SK-N-SH (cell line): ENCODE measurements around the gene FAM20C. TPM values are rescaled to one million over a fixed set of nuclear protein-coding genes. Genes with fewer than 3 reads are reported as not detected.

Experiments
- CTCF ChIA-PET: fragments of 300-600, 350-600 bp; formaldehyde crosslinking; extraction: SDS; loops from one replicate; lab custom pipeline; 2021; lab: Yijun Ruan, JAX
- POLR2A ChIA-PET: fragments of 350-600 bp; sonication (Branson Sonifier 250); formaldehyde crosslinking; extraction: SDS; loops from one replicate; lab custom pipeline; 2020; ENCODE audit warnings: antibody characterized with exemption, inconsistent platforms; lab: Yijun Ruan, JAX
- DNase-seq: peaks from one replicate; pipeline ENCODE4 v3.0.0; 2012
- H2AFZ ChIP-seq: fragments of 200-600 bp; sonication (generic); 2 replicates; pipeline ENCODE4 v1.8.1; 2016; ENCODE audit warnings: antibody characterized with exemption, mild to moderate bottlenecking, low read depth
- H3F3A ChIP-seq: fragments of 200-600 bp; sonication (generic); replicated peaks from 2 replicates; pipeline ENCODE3; 2016; ENCODE audit warnings: antibody characterized with exemption, mild to moderate bottlenecking; ENCODE audit not compliant: insufficient read depth
- H3K27ac ChIP-seq, 2 experiments: fragments of 200-500 bp in 1 of 2; fragments of 200-600 bp in 1 of 2; sonication (Bioruptor generic) in 1 of 2; sonication (generic), shearing (Covaris generic) in 1 of 2; 2 replicates each; pipeline versions ENCODE4 v1.5.1 to v1.6.1; 2014 to 2016; ENCODE audit warnings: low read depth in 2 of 2, inconsistent platforms in 1 of 2, low read length in 1 of 2, mild to moderate bottlenecking in 1 of 2, mixed read lengths in 1 of 2
- H3K27me3 ChIP-seq: fragments of 200-600 bp; sonication (generic), shearing (Covaris generic); 2 replicates; pipeline ENCODE4 v1.6.1; 2016; ENCODE audit warnings: mixed run types; ENCODE audit not compliant: insufficient read depth
- H3K36me3 ChIP-seq, 2 experiments: fragments of 200-500 bp in 1 of 2; fragments of 200-600 bp in 1 of 2; sonication (Bioruptor generic) in 1 of 2; sonication (generic) in 1 of 2; replicated peaks in 1 of 2; 2 replicates each; pipeline versions ENCODE3 to v1.5.1; 2014 to 2016; ENCODE audit warnings: low read length in 1 of 2, mild to moderate bottlenecking in 1 of 2; ENCODE audit not compliant: insufficient read depth in 2 of 2, control insufficient read depth in 1 of 2
- H3K4me1 ChIP-seq, 2 experiments: fragments of 200-500 bp in 1 of 2; fragments of 200-600 bp in 1 of 2; sonication (Bioruptor generic) in 1 of 2; sonication (generic), shearing (Covaris generic) in 1 of 2; 2 replicates each; pipeline versions ENCODE4 v1.5.1 to v1.6.1; 2014 to 2016; ENCODE audit warnings: low read depth in 1 of 2, low read length in 1 of 2, mixed run types in 1 of 2; ENCODE audit not compliant: insufficient read depth in 2 of 2, control insufficient read depth in 1 of 2
- H3K4me2 ChIP-seq: fragments of 200-600 bp; sonication (generic), shearing (Covaris generic); 2 replicates; pipeline ENCODE4 v1.6.1; 2017; ENCODE audit warnings: mixed run types
- H3K4me3 ChIP-seq, 2 experiments: fragments of 200-500 bp in 1 of 2; fragments of 200-600 bp in 1 of 2; sonication (Bioruptor generic) in 1 of 2; sonication (generic), shearing (Covaris generic) in 1 of 2; 2 replicates each; pipeline versions ENCODE4 v1.5.1 to v1.8.1; 2014 to 2016; ENCODE audit warnings: low read depth in 2 of 2, inconsistent platforms in 1 of 2, low read length in 1 of 2, mild to moderate bottlenecking in 1 of 2, mixed read lengths in 1 of 2, moderate library complexity in 1 of 2
- H3K79me2 ChIP-seq: fragments of 200-600 bp; sonication (generic); 2 replicates; pipeline ENCODE4 v1.8.1; 2017; ENCODE audit warnings: mild to moderate bottlenecking; ENCODE audit not compliant: insufficient read depth
- H3K9ac ChIP-seq: fragments of 200-600 bp; sonication (generic); 2 replicates; pipeline ENCODE4 v1.6.1; 2017; ENCODE audit warnings: mixed run types
- H3K9me2 ChIP-seq: fragments of 200-600 bp; sonication (generic); 2 replicates; pipeline ENCODE4 v1.6.1; 2017; ENCODE audit warnings: mixed run types
- H3K9me3 ChIP-seq: fragments of 200-600 bp; sonication (generic); 2 replicates; pipeline ENCODE4 v1.6.1; 2017; ENCODE audit warnings: mixed run types, mild to moderate bottlenecking, moderate library complexity
- H4K20me1 ChIP-seq: fragments of 200-600 bp; sonication (generic); 2 replicates; pipeline ENCODE4 v1.6.1; 2017; ENCODE audit warnings: mild to moderate bottlenecking, mixed run types; ENCODE audit not compliant: insufficient read depth
- FOSL2 ChIP-seq: IDR thresholded peaks from 2 replicates; pipeline ENCODE4 v1.4.0; 2012; ENCODE audit warnings: low read depth, mild to moderate bottlenecking, moderate library complexity, borderline replicate concordance
- FOXM1 ChIP-seq: IDR thresholded peaks from 2 replicates; pipeline ENCODE4 v1.4.0; 2012; ENCODE audit warnings: low read depth, mild to moderate bottlenecking
- GABPA ChIP-seq: IDR thresholded peaks from 2 replicates; pipeline ENCODE4 v1.4.0; 2012; ENCODE audit warnings: low read depth, mild to moderate bottlenecking
- GATA2 ChIP-seq: sonication (generic); formaldehyde crosslinking; IDR thresholded peaks from 2 replicates; pipeline ENCODE4 v1.5.0; 2020; ENCODE audit warnings: mild to moderate bottlenecking, missing genetic modification reagents
- MXI1 ChIP-seq: IDR thresholded peaks from 2 replicates; pipeline ENCODE4 v1.6.1; 2012; ENCODE audit warnings: mild to moderate bottlenecking, low read depth, low read length, improper control_type of control experiment
- NRF1 ChIP-seq: IDR thresholded peaks from 2 replicates; pipeline ENCODE4 v1.6.1; 2012; ENCODE audit warnings: low read depth, mild to moderate bottlenecking, low read length
- RAD21 ChIP-seq: IDR thresholded peaks from 2 replicates; pipeline ENCODE4 v1.6.1; 2012; ENCODE audit warnings: mild to moderate bottlenecking, low read length
- RXRA ChIP-seq: IDR thresholded peaks from 2 replicates; pipeline ENCODE4 v1.4.0; 2012; ENCODE audit warnings: low read depth, mild to moderate bottlenecking, borderline replicate concordance
- SIN3A ChIP-seq: IDR thresholded peaks from 2 replicates; pipeline ENCODE4 v1.6.1; 2012; ENCODE audit warnings: low read depth, mild to moderate bottlenecking, low read length, moderate library complexity, borderline replicate concordance
- TEAD4 ChIP-seq: IDR thresholded peaks from 2 replicates; pipeline ENCODE4 v1.4.0; 2012; ENCODE audit warnings: mild to moderate bottlenecking, borderline replicate concordance; ENCODE audit not compliant: insufficient read depth
- YY1 ChIP-seq: IDR thresholded peaks from 2 replicates; pipeline ENCODE4 v1.4.0; 2012; ENCODE audit warnings: low read depth, mild to moderate bottlenecking
- ZBTB33 ChIP-seq: IDR thresholded peaks from 2 replicates; pipeline ENCODE4 v1.4.0; 2012; ENCODE audit warnings: low read depth, borderline replicate concordance
- WGBS: methylation state at CpG from one replicate; pipeline ENCODE4 v1.1.6; 2017; ENCODE audit warnings: low lambda C conversion rate; 5-methylcytosine and 5-hydroxymethylcytosine counted together
- polyA plus RNA-seq, 3 experiments: library from polyadenylated mRNA; depleted of rRNA; stranded (reverse); fragments of >200 nt; gene quantifications; 2 replicates each; pipeline ENCODE4 v1.2.3, GENCODE V29; 2012
- TF ChIP-seq, protein P1 (sequence below): IDR thresholded peaks from 2 replicates; pipeline ENCODE4 v1.4.0; 2012; ENCODE audit warnings: low read depth, borderline replicate concordance
- TF ChIP-seq, protein P2 (sequence below): fragments of 150-350 bp; IDR thresholded peaks from 2 replicates; pipeline ENCODE4 v1.6.1; 2017; ENCODE audit warnings: antibody characterized with exemption, low read length, low read depth, borderline replicate concordance

The FAM20C gene
- polyA plus RNA-seq, 1 of the 3 experiments (the other 2 are of a cell fraction): 12.7 TPM

DNA sequence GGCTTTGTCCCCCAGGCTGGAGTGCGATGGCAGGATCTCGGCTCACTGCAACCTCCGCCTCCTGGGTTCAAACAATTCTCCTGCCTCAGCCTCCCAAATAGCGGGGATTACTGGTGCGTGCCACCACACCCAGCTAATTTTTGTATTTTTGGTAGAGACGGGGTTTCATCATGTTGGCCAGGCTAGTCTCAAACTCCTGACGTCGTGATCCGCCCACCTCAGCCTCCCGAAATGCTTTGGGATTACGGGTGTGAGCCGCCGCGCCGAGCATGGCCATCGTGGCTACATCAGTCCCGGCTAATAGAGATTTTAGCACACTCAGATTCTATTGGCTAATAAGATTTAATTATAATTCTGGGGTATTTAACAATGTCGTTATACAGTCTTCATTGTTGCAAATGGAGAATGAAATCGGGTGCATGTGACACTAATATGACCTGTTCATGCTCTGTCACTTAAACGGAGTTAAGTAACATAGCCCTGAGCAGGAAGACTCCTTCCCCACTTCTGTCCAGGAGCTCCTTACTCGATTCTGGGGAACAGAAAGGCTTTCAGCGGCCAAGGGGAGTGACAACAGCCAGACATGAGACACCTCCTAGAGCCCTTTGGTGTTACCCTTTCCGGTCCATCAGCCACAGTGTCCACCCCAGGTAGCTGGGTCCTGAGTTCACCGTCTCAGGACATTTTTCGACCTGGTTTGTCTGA lies 40.9 kb upstream of the FAM20C start:
- TF ChIP-seq SIN3A (no peak), TEAD4 (no peak), FOXM1 (no peak), YY1 (no peak), MXI1 (no peak), RAD21 (no peak), GATA2 (CRISPR knock-in tag) (no peak), RXRA (no peak), FOSL2 (no peak), GABPA (no peak), NRF1 (no peak), ZBTB33 (no peak)
- TF ChIP-seq, protein P1, sequence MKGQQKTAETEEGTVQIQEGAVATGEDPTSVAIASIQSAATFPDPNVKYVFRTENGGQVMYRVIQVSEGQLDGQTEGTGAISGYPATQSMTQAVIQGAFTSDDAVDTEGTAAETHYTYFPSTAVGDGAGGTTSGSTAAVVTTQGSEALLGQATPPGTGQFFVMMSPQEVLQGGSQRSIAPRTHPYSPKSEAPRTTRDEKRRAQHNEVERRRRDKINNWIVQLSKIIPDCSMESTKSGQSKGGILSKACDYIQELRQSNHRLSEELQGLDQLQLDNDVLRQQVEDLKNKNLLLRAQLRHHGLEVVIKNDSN: no peak
- TF ChIP-seq, protein P2, sequence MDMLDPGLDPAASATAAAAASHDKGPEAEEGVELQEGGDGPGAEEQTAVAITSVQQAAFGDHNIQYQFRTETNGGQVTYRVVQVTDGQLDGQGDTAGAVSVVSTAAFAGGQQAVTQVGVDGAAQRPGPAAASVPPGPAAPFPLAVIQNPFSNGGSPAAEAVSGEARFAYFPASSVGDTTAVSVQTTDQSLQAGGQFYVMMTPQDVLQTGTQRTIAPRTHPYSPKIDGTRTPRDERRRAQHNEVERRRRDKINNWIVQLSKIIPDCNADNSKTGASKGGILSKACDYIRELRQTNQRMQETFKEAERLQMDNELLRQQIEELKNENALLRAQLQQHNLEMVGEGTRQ: no peak
- H3K9me3 ChIP-seq: no peaks in the 10 kb centered on the region
- peaks cover 11 to 14% of the 10 kb centered on the region in 2 experiments; a peak in 3 of 4 replicates for H3K4me1 ChIP-seq
- peaks cover 3% of the 10 kb centered on the region for H3F3A ChIP-seq
- no peaks in the 10 kb centered on the region for H4K20me1 ChIP-seq
- H3K79me2 ChIP-seq: no peaks in the 10 kb centered on the region
- no peak overlapping the region for H3K4me3 ChIP-seq
- H3K27me3 ChIP-seq: no peaks in the 10 kb centered on the region
- POLR2A ChIA-PET: interaction anchor here (0.6 to 1.4 kb wide), 2 partner anchors 9 to 725 kb away, joined by 3 read pairs; no protein-coding TSS in a partner anchor
- H2AFZ ChIP-seq: no peak overlapping the region
- no peak overlapping the region for H3K27ac ChIP-seq
- H3K36me3 ChIP-seq: peaks cover 0 to 11% of the 10 kb centered on the region in 2 experiments
- no peak overlapping the region for H3K9ac ChIP-seq
- WGBS: 91% methylated on average over 25 of the region's 25 CpGs
- no peak for DNase-seq
- no peak overlapping the region for H3K4me2 ChIP-seq
- CTCF ChIA-PET: interaction anchor here (1.0 to 1.1 kb wide), 2 partner anchors 11 to 86 kb away, joined by 3 read pairs; no protein-coding TSS in a partner anchor
- no peaks in the 10 kb centered on the region for H3K9me2 ChIP-seq
